Activated T-cell treated with anti-CD3 and anti-CD28 coated beads, Interleukin-2, amount 50 U/mL, for 72 hours (primary cell): ENCODE results near the gene SLC7A4. TPM values are rescaled to one million over a fixed set of nuclear protein-coding genes. Genes with fewer than 3 reads are reported as not detected.

Source experiments
- ATAC-seq, 2 donors: fragments of 150-1000 bp; cut with Tn5 transposase; replicated peaks in 1 of 2; 2 replicates each; pipeline ENCODE4 v1.10.0; 2021; ENCODE audit warnings: moderate library complexity in 2 of 2, mild to moderate bottlenecking in 1 of 2
- DNase-seq, 2 donors: peaks; one replicate each; pipeline ENCODE4 v3.0.0; 2021 to 2022; ENCODE audit warnings: mixed read lengths in 1 of 2
- H3K27ac Mint-ChIP-seq: one replicate; pipeline ENCODE4 v1.8.0; 2022; ENCODE audit warnings: mild to moderate bottlenecking, moderate library complexity, mixed read lengths
- H3K27me3 Mint-ChIP-seq: one replicate; pipeline ENCODE4 v1.8.0; 2022; ENCODE audit warnings: low read depth, mixed read lengths
- H3K36me3 Mint-ChIP-seq, 2 donors: one replicate each; pipeline ENCODE4 v1.8.0; 2022; ENCODE audit warnings: mixed read lengths in 2 of 2, mild to moderate bottlenecking in 1 of 2; ENCODE audit not compliant: insufficient read depth in 2 of 2
- H3K4me1 Mint-ChIP-seq: one replicate; pipeline ENCODE4 v1.8.0; 2022; ENCODE audit warnings: low read depth, mixed read lengths
- H3K4me3 Mint-ChIP-seq, 2 donors: one replicate each; pipeline ENCODE4 v1.8.0; 2022; ENCODE audit warnings: mild to moderate bottlenecking in 2 of 2, mixed read lengths in 2 of 2, moderate library complexity in 2 of 2
- H3K9me3 Mint-ChIP-seq, 2 donors: one replicate each; pipeline ENCODE4 v1.8.0; 2022; ENCODE audit warnings: mixed read lengths in 2 of 2
- total RNA-seq, 2 donors: library from RNA; stranded (reverse); gene quantifications; one replicate each; pipeline ENCODE4 v1.2.3, GENCODE V29; 2022

Gene SLC7A4
- total RNA-seq, 2 donors from 2014 or later, result not detected

DNA sequence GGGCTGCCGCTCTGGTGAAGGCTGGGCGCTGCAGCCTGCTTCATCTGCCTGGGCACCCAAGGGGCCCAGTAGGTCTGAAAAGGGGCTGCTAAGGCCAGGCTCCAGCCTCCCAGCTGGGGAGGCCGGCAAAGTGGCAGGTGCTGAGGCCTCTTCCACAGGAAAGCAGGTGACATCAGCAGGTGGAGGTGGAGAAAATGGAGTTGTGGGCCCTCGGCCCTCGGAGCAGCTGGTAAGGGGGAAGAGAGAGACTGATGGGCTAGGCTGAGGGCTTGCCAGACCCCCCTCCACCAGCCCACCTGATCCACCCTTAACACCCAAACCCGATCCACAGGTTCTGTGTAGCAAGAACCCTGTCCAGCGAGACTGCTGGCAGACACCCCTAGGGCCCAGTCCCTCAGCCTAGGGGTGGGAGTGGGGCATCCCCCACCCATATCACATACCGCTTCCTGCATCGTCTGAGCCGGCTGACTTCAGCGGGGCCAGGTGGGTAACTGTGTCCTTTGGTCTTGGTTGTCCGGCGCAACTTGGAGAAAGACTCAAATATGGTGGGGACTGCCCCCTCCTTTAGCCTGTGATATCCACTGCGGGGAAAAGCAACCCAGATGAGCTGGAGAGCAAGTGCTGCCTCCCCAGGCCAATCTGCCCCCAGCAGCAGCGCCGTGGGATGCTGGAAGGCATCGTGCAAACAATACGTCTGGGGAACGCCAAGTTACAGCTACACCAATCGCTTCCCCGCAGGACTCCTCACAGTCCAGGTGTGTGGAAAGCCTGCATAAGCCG, 32.0 kb downstream of the SLC7A4 start:
- Mint-ChIP-seq H3K4me1 (peaks cover 35% of the 10 kb centered on the region), H3K36me3 (peaks cover 0 to 2% of the 10 kb centered on the region in 2 donors), H3K4me3 (peak overlapping the region; percentile 89 to 99), H3K27ac (peak overlapping the region; percentile 81), H3K27me3 (no peaks in the 10 kb centered on the region), H3K9me3 (no peaks in the 10 kb centered on the region)
- DNase-seq, result no peak
- ATAC-seq, result no peak

- no peak overlapping the region for H3K27ac Mint-ChIP-seq
- no peaks in the 10 kb centered on the region for H3K27me3 Mint-ChIP-seq
- peaks cover 0 to 2% of the 10 kb centered on the region in 2 donors for H3K36me3 Mint-ChIP-seq
- no peaks in the 10 kb centered on the region for H3K9me3 Mint-ChIP-seq
- peaks cover 35% of the 10 kb centered on the region for H3K4me1 Mint-ChIP-seq
- H3K4me3 Mint-ChIP-seq, result peak overlapping the region; percentile 89 to 99
- DNase-seq (no peak), ATAC-seq (no peak)
Measured at GRCh38 chr22:20999350-21000206, 32.8 kb downstream of the SLC7A4 start.

DNA sequence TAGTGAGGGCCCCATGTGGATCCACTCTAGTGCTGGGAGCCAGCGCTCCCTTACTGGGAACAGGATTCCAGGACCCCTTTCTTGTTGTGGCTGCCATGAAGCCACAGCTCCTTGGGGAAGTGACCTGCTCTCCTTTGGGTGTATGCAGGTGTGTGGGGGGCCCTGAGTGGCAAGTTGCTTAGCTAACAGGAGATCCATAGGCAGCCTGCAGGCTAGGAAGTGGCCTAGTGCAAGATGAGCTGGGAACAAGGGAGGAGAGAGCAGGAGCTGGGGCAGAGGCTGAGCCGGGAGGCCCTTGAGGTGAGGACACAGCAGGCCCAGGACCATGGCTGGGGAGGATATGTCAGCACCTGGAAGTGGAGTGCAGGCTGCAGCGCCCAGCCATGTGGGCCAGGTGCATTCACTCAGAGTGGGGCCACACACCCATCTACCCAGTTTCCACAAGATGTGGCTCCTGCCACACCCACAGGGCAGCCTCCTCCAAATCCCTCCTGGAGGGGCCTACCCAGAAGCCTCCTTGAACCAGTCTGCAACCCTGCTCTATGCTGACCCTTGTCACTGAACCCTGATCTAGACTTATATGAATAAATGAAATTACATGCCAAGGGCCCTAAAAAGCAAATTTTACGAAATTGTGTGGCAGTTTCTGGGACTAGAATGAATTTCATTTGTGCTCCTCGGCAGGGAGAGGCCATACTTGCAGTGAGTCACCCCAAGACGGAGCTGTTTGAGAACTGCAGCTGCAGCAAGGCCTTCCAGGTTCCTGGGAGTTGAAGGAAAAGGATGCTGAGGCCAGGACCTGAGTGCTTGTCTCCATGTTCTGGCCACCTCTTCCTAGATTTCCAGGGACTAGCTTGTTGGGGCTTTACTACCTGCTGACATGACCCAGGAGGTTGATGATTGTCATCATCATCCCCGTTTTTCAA, 33.7 kb downstream of the SLC7A4 start:
- Mint-ChIP-seq H3K27me3 (no peaks in the 10 kb centered on the region), H3K27ac (no peak overlapping the region), H3K4me3 (no peak overlapping the region), H3K9me3 (no peaks in the 10 kb centered on the region), H3K4me1 (peaks cover 32% of the 10 kb centered on the region), H3K36me3 (peaks cover 0 to 2% of the 10 kb centered on the region in 2 donors)
- DNase-seq, result no peak
- ATAC-seq, result no peak

DNA sequence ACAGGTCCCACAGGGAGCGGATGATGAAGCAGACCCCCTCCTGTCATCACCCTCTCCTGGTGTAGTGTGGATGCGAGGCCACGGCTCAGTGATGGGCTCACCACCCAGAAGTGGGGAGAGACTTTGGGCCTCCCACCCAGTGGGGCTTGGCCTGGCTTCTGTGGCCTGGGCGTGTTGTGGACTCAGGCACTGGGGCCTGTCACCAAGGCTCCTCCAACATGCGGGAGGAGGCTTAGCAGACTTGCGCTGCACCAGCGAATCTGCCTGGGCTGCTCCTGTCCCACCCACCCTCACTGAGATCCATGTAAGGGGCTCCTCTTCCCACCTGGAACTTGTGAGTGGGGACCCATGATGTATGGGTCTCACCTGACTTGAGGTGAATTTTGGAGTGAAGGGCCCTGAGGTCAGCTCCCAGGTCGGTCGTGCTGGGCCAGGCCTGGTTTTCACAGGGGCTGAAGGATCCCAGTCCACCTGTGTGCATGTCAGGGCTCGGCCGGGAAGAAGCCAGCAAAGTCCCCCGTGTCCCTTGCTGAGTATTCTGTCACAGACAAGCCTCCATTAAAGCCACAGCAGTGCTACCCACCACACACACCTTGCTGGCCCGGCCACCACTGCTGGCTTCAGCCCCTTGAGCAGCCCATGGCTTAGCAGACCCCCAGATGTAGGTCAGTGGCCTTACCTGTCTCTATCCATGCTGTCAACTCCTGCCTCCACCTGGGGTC, 34.7 kb downstream of the SLC7A4 start:
- Mint-ChIP-seq H3K27ac (no peak overlapping the region), H3K4me3 (no peak overlapping the region), H3K9me3 (no peaks in the 10 kb centered on the region), H3K4me1 (peaks cover 24% of the 10 kb centered on the region), H3K27me3 (no peaks in the 10 kb centered on the region), H3K36me3 (peaks cover 0 to 2% of the 10 kb centered on the region in 2 donors)
- ATAC-seq, result no peak
- DNase-seq, result no peak

- Mint-ChIP-seq H3K4me1 (peaks cover 24% of the 10 kb centered on the region), H3K4me3 (no peak overlapping the region), H3K27me3 (no peaks in the 10 kb centered on the region), H3K36me3 (peaks cover 0 to 2% of the 10 kb centered on the region in 2 donors), H3K9me3 (no peaks in the 10 kb centered on the region), H3K27ac (no peak overlapping the region)
- no peak for DNase-seq
- ATAC-seq, result no peak
Measured at GRCh38 chr22:20996598-20997535, 35.5 kb downstream of the SLC7A4 start.

GRCh38 chr22:20996031-20996410, 36.3 kb downstream of the SLC7A4 start:
- Mint-ChIP-seq H3K9me3 (no peaks in the 10 kb centered on the region), H3K4me1 (peaks cover 20% of the 10 kb centered on the region), H3K27me3 (no peaks in the 10 kb centered on the region), H3K36me3 (no peaks in the 10 kb centered on the region), H3K27ac (no peak overlapping the region), H3K4me3 (no peak overlapping the region)
- ATAC-seq (no peak), DNase-seq (no peak)

GRCh38 chr22:20995329-20996030, 36.9 kb downstream of the SLC7A4 start:
- Mint-ChIP-seq H3K4me3 (no peak overlapping the region), H3K9me3 (no peaks in the 10 kb centered on the region), H3K27ac (no peak overlapping the region), H3K27me3 (no peaks in the 10 kb centered on the region), H3K36me3 (no peaks in the 10 kb centered on the region), H3K4me1 (peaks cover 15% of the 10 kb centered on the region)
- no peak for DNase-seq
- no peak for ATAC-seq

- no peaks in the 10 kb centered on the region for H3K27me3 Mint-ChIP-seq
- no peak for ATAC-seq
- no peaks in the 10 kb centered on the region for H3K9me3 Mint-ChIP-seq
- no peak overlapping the region for H3K4me3 Mint-ChIP-seq
- no peak for DNase-seq
- H3K4me1 Mint-ChIP-seq, result peaks cover 9% of the 10 kb centered on the region
- no peaks in the 10 kb centered on the region for H3K36me3 Mint-ChIP-seq
- no peak overlapping the region for H3K27ac Mint-ChIP-seq
Measured at GRCh38 chr22:20994902-20995241, 37.5 kb downstream of the SLC7A4 start.

DNA sequence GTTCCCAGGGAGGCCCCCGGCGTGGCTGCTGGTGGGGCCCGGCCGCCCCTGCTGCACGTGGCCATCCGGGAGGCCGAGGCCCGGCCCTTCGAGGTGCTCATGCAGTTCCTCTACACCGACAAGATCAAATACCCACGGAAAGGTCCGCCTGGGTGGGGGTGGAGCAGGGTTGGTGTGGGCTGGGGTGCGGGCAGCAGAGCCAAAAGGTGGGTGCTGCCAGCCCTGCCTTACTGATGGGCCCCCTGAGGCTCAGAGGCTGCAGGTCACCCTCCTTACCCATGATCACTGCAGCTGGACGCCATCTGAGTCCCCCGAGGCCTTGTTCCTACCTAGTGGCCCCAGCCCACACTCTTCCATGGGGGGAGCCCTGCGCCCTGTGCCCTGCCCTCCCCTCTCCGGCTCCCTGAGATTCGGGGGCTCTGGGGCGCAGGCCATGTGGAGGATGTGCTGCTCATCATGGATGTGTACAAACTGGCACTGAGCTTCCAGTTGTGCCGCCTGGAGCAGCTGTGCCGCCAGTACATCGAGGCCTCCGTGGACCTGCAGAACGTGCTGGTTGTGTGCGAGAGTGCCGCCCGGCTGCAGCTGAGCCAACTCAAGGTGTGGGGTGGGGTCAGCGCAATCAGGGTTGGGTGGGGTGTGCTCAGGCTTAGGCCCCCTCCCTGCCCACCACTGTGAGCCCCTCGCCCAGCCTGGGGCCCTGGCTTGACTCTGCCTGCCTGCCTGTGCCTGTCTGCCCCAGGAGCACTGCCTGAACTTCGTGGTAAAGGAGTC, 38.0 kb downstream of the SLC7A4 start:
- ATAC-seq, result no peak
- Mint-ChIP-seq H3K36me3 (no peaks in the 10 kb centered on the region), H3K27me3 (no peaks in the 10 kb centered on the region), H3K9me3 (no peaks in the 10 kb centered on the region), H3K4me1 (peaks cover 4% of the 10 kb centered on the region), H3K27ac (no peak overlapping the region), H3K4me3 (no peak overlapping the region)
- no peak for DNase-seq

GRCh38 chr22:20993304-20994127, 38.8 kb downstream of the SLC7A4 start:
- ATAC-seq, result no peak
- H3K36me3 Mint-ChIP-seq, result no peaks in the 10 kb centered on the region

More at GRCh38 chr22:20993304-20994127, 38.8 kb downstream of the SLC7A4 start:
- H3K9me3 Mint-ChIP-seq, result no peaks in the 10 kb centered on the region
- H3K4me1 Mint-ChIP-seq, result peaks cover 4% of the 10 kb centered on the region
- H3K27ac Mint-ChIP-seq, result no peak overlapping the region
- no peak for DNase-seq
- H3K27me3 Mint-ChIP-seq, result no peaks in the 10 kb centered on the region
- H3K4me3 Mint-ChIP-seq, result no peak overlapping the region
